ENCODE results near the gene KIF1A.

KIF1A gene

GRCh38 chr2:240798327-240798905 is 21.6 kb downstream of the KIF1A start:
- no peak for DNase-seq

DNA sequence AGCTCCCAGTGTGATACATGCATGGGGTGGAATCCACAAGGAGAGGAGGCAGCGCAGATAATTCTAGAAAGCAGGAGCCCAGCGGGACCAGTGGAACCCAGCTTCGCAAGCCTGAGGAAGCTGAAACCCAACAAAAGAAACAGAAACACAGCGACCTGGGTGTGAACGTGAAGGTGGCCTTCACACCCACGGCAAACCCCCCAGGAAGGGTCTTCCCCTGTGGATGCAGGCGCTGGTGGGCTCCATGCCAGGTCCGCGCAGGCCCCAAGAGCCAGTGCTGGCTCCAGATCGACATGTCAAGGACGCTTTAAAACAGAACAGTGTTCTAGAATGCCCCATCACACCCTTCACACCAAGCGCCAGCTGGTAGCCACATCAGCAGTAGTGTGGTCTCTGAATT is 22.1 kb downstream of the KIF1A start:
- DNase-seq: no peak

DNA sequence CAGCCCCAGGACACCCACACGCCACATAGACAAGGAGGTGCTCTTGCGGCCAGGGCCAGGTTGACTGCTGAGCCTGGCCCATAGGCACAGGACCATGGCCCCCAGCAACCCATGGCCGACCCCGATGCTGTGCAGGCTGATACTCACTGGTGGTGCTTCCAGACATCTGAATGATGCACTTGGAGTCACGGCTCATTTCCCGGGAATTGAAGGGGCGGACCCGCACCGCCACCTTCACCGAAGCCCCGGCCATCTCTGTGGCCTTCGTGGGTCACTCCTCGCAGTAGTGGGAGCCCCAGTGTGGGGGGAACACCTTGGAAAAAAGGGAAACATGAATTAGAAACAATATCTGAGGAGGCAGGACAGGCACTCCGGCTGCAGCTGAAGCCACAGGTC is 22.5 kb downstream of the KIF1A start:
- DNase-seq: no peak

DNA sequence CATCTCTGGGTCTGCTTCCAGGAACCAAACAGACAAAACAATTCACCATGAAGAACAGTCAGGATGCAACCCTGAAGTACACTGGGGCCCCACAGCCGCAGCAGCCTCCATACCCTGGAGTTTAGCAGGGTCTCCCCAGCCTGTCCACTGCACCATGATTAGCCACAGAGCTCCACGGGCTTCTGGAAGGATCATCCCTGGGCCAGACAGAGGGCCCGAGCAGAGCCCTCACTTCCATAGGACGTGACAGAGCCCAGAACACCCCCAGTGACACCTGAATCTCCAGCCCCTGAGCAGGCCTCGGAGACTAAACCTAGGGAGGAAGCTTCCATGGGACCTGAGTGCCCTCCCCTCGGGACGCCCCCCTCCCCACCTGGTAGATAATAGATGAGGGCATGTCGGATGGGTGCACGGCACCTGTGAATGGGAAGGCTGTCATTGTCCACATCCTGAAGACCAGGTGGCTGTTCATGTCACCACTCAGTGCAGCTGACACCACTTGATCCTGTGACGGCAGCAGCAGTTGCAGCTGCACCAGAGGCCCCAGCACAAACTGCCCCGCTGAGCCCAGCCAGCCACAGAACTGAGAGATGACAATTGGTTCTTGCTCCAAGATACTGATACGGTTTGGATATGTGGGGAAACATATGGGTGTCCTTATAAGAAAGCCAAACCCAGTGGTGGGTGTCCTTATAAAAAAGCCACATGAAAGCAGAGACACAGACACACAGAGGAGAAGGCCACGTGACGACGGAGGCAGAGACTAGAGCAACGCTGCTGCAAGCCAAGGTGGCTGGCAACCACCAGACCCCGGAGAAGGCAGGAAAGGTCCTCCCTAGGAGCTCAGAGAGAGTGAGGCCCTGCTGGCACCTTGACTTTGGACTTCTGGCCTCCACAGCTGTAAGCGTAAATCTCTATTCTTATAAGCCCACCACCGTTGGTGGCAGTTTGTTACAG is 23.2 kb downstream of the KIF1A start:
- no peak for DNase-seq

DNA sequence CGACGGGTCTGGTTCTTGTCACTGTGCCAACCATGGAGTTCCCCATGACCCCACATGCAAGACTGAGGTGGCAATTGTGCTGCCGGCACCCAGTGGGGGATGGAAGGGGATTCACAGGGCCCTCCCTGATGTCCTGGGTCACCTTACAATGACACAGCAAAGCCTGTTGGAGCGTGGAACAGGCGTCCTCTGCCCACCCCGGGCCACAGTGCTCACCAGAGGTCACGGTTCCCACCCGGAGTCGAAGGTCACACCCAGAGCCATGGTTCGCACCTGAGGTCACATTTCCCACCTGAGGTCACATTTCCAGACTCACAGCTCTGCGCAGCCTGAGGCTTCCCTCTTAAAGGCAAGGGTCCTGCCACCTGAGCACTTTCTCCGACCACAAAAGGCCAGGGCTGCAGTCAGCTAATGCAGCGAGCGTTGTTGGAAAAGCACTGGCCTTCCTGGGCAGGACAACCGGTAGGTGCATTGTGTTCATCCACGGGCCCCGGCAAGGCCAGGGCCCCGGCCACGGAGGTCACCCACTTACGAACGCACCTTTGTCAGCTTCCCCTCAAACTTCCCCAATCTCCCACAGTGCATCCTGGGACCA is 24.0 kb downstream of the KIF1A start:
- DNase-seq: no peak

DNA sequence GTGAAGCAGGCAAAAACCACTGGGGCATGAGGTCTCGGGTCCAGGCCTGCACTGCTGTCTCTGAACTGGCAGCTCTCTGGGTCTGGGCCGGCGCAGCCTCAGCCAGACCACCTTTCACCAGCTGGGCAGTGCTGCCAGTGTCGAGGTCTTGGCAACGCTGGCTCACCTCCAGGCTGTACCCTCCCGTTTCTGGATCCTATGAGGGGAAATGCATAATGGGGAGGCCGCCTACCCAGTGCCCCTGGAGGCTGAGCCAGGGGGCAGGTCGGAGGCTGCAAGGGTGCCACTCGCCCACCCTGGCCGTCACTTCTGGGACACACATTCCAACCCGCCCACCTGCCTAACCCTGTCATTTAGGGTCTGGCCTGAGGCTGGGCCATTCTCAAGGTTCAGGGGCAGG is 24.6 kb downstream of the KIF1A start:
- no peak for DNase-seq

DNA sequence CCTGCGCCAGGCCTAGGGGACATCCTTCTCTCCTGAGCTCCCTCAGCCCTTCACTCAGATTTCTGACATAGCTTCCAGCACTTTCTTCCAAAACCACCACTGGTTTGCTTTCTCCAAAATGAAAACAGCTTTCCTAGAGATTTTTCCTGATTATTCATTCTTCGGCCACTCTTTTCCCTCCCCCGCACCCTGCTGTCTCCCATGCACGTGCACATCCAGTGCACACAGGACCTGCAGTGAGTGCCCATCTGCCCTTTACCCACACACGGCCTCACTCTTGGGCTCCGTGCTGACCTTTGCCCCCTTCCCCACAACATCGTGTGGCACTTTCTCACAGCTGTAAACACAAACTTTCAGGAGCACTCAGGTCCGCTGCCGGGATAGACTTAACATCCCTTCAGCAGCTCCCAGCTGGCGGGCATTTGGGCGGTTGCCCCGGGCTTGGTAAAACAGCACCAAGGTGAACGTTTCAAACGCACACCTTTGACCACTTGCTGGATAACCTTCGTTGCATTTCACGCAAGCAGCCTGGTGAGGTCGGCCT is 25.8 kb downstream of the KIF1A start:
- no peak for DNase-seq

- DNase-seq: no peak
Observed at GRCh38 chr2:240793313-240794177, 26.5 kb downstream of the KIF1A start.

DNA sequence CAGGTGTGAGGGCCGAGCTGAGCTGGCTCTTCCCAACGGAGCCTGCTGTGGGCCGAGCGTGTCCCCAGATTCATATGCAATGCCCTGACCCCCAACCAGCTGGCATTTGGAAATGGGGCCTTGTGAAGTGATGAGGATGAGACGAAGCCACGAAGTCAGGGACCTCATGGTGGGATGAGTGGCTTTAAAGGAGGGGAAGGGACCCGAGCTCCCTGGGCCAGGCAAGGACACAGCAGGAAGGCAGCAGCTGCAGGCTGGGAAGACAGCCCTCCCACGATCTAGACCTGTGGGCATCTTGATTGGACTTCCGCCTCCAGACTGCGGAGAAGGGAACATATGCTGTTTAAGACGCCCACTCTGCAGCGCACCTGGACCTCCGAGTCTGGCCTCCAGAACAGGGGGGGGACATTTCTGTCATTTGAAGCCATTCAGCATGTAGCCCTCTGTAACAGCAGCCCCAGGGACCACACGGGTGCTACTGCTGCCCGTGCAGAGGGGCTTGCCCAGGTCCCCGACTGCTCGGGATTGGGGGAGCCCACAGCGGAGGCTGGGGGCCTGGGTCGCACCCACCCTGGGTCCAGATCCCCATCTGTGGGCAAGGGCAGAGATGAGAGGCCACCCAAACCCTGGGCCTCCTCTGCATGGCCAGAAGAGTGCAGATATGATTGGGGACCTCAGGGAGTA is 27.2 kb downstream of the KIF1A start:
- DNase-seq: no peak

DNA sequence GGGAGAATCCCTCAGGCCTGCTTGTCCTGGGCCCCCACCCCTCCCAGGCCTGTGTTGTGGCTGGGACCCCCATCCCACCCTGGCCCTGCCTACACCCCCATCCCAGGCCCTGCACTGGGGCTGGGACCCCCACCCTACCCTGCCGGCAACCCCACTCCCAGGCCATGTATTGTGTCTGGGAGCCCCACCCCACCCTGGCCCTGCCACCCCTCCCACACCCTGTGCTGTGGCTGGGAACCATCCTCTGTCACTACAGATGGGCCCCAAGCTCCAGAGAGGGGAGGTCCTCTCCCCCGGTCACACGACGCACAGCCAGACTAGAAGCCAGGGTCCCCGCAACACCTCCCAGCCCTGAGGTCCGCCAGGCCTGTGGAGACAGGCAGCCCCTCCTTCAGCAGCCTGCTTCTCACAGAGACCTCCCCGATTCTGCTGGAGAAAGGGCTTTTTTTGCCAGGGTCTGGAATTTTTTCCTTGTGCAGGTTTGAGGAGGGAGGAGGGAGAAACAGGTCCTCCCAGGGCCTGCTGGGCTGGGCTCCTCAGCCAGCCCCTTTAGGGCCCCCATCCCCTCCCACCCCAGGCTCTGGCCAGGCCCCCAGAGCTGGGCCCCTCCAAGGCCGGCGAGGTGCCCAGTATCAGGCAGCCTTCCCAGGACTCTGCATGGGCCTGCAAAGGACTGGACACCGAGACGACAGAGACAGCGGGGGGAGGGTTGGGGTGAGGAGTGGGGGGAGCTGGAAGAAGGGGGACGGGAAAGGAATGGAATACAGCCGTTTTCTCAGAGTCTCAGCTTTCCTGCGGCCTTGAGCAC is 28.0 kb downstream of the KIF1A start:
- DNase-seq: no peak

- no peak for DNase-seq
Observed at GRCh38 chr2:240791221-240791800, 28.7 kb downstream of the KIF1A start.

DNA sequence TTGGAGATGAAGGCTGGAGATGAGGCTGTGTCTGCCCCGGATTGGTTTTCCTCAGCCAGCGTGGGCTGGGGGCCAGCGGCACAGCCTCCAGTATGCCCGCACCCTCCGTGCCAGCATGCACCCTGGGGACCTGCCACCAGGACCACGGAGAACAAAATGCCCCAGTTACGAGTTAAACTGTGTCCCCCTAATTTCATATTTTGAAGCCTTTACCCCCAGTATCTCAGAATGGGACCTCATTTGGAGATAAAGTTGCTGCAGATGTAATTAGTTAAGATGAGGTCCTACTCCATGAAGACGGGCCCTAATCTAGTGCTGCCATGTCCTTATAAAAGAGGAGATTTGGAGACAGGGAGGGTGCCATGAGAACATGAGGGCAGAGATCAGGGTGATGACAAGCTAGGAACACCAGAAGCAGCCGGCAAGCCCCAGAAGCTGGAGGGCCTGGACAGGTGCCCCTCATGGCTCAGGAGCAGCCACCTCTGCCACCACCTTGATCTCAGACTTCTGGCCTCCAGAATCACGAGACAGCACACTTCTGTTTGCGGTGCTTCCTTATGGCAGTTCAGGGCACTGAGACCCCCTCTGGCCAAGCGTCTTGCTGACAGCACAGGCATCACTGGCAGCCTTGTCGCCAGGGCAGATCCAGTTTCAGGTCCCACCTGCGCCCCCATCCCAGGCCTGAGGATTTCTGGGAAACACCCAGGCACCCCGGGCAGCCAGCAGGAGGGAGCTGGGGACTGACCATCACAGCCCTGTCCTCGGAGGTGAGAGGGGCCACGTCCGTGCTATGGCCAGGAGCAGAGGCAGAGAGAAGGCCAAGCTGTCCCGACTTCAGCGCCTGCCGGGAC is 29.4 kb downstream of the KIF1A start:
- no peak for DNase-seq

DNA sequence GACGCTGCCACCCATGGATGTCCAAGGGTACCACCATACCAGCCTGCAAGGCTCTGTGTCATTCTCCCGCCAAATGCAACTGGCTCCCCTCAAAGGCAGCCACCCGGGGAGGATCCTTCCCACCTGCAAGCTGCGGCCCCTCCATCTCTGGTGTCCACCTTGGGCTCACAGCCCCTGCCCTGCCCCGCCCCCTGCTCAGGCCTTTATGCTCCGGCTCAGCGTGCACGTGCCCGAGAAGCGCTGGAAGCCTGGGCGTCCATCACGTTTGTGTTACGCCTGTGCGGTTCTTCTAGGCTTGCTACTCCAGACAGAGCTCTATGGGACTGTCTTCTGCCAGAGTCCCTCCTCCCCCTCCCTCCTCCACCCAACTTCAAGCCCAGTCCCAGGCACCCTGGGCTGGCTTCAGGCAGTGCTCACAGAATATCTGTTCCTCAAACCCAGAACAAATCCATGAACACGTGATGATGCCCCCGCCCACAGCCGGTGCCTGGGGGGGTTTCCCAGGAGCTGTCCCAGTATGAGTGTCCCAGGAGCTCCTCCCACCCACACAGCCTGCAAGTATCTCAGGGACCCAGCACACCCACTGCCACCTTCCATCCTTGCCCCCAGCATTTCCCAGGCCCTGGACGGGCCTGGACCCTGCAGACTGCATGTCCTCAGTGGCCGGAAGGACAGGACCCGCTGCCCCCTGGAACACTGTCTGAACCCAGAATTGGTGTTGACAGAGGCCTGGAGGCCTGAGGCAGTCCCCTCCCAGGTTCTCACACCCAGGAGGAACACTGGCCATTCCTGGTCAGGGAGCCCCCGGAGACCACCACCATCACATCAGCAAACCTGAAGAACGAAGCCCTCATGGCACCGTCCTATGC is 30.3 kb downstream of the KIF1A start:
- DNase-seq: no peak

DNA sequence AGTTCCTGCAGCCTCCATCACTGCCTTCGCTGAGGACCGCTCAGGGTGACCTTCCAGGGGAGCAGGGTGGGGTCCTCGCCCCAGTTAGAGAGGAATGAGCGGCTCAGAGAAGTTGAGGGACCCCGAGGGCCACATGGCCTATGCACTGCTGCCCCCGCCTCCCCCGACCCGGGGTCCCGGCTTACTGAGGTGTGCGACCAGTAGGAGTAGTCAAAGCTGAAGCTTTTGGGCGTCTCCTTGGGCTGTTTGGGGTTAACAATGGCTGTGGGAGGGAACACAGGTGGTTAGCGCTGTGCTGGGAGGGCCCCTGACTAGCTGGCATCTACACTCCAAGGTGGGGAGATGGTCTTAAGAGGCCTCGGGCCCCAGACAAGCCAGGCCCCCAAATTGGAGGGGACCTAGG is 31.0 kb downstream of the KIF1A start:
- DNase-seq: no peak

DNA sequence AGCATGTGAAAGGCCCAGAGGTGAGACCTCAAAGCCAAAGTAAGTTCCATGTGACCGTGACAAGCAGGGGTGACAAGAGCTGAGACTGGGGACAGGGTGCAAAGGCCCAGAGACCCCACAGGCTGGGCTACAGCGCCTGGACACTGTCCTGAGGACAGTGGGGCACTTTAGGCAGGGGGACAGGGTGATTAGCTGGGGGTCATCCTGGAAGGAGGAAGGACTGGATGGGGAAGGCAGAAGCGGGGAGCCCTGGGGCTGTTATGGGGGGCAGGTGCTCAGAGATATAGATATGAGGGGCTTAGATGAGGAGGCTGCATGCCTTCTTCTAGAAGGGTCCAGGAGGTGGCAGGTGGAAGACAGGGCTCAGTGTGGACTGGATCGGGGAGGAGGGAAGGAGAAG is 31.5 kb downstream of the KIF1A start:
- DNase-seq: no peak

DNA sequence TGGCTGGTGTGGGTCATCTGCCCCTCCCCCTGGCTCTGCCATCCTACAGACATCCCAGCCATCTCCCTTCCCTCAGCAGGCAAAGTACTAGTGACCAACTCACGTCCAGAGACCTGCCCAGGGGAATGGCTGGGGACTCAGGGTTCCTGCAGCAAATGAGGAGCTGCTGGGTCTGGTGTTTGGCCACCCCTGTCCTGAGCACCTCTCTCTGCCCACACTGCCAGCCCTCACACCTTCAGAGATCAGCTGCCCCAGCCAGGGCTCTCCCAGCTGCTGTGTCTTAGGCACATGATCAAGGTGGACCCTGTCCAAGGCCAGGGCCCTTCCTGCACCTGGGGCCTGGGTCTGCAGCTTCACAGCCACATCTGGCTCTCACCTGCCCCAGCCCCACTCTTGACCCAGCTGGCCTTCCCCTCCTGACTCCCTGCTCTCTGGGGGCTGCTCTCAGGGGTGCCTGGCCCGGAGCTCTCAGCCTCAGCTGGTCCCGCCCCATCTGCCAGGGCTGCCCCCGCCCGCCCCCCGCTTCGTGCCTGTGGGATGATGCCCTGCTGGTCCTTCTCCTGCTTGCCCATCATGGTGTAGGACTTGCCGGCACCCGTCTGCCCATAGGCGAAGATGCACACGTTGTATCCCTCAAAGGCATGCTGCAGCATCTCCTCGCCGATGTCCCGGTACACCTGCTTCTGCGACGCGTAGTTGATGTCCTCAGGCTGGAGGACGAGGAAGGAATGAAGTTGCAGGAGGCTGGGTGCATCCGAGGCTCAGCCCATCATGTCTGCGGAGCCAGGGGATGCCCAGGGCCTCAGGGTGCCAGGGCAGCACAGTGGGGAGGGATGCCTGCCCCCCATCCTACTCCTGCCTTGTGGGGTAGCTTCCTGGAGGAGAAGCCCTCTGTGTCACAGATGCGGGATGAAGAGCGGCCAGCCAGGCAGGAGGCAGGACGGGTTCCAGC is 32.2 kb downstream of the KIF1A start:
- no peak for DNase-seq

- DNase-seq: no peak
Observed at GRCh38 chr2:240786871-240787311, 33.1 kb downstream of the KIF1A start.
